ENCODE results near the gene C10orf90.
"Not testable (repeated sequence)": the region's sequence is repeated elsewhere in the genome, so short reads cannot be mapped to it uniquely, and the experiment has no call there.

Gene C10orf90

DNA sequence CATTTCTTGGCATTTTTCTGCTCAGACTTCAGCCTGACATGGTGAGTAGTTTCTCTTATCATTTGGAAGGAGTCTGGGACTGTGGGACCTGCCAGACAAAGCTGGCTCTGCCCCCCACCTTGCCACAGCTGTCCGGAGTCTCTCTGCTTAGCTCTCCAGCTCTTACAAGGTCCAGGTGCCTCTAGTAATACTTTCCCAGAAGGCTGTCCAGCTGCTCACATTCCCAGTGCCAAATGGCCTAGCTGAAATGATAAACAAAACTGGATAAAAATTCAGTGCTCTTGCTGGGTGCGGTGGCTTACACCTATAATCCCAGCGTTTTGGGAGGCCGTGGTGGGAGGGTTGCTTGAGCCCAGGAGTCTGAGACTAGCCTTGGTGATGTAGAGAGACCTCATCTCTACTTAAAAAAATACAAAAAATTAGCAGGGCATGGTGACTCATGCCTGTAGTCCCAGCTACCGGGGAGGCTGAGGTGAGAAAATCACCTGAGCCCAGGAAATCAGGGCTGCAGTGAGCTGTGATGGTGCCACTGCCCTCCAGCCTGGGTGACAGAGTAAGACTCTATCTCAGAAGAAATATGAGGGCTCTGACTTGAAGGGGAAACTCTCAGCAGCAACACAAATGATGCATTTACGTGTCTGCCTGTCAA is 86.8 kb downstream of the C10orf90 start:
- DNase-seq = no peak

DNA sequence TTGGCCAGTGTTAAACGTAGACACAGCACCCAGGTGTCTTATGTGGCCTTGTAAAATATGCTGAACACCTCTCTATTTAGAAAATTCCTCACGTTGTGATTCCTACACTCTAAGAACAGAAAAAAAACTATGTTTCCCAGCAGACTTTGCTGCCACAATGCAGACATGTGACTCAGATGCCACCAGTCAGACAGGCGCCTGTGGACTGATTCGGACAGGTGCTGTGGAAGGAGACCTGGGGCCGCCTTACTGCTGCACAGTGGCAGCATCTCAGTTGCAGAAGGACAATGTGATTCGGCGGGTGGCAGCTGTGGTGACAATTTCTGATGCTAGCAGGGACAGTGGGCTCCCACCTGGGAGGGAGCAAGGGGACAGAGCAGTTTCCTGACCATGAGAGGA is 88.8 kb downstream of the C10orf90 start:
- DNase-seq = no peak

DNA sequence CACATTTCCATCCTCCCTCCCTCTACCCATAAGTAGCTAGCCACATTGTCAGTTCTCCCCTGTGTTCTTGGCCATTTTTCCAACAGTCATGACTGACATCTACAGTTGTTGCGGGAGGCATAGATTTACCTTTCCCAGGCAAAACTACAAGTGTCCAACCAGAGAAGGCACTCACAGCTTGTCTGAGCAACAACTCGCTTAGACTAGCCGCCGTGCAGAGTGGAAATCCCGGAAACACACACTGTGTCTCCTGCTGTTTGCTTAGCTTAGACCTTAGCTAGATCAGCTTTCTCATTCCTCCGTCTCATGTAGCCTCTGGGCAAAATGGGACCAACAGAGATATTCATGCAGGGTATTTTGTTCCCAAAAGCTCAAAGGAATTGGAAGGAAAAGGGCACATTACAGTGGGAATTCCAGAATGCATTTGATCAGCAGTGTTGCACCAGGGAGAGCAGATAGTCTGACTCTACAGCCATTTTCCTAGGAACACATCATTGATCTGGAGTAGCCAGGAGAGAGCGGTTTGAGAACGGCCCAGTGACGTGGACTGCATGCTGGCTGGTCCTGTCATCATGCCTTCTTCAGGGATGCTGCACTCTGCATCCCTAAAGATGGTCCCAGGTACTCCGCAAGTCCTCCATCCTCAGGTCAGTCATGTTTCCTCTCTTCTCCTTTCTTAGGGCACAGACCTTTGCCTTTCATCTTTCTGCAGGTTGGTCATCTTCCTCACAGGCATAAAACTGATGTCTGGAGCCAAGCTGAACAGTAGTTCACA is 89.4 kb downstream of the C10orf90 start:
- no peak for DNase-seq

DNA sequence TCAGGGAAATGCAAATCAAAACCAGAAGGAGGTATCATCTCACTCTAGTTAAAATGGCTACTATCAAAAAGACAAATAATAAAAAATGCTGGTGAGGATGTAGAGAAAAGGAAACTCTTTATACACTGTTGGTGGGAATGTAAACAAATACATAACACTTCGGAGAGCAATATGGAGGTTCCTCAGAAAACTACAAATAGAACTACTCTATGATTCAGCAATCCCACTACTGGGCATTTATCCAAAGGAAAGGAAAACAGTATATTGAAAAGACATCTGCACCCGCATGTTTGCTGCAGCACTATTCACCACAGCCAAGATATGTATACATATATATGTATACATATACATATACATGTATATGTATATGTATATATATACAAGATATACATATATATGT is 94.2 kb downstream of the C10orf90 start:
- DNase-seq = no peak

DNA sequence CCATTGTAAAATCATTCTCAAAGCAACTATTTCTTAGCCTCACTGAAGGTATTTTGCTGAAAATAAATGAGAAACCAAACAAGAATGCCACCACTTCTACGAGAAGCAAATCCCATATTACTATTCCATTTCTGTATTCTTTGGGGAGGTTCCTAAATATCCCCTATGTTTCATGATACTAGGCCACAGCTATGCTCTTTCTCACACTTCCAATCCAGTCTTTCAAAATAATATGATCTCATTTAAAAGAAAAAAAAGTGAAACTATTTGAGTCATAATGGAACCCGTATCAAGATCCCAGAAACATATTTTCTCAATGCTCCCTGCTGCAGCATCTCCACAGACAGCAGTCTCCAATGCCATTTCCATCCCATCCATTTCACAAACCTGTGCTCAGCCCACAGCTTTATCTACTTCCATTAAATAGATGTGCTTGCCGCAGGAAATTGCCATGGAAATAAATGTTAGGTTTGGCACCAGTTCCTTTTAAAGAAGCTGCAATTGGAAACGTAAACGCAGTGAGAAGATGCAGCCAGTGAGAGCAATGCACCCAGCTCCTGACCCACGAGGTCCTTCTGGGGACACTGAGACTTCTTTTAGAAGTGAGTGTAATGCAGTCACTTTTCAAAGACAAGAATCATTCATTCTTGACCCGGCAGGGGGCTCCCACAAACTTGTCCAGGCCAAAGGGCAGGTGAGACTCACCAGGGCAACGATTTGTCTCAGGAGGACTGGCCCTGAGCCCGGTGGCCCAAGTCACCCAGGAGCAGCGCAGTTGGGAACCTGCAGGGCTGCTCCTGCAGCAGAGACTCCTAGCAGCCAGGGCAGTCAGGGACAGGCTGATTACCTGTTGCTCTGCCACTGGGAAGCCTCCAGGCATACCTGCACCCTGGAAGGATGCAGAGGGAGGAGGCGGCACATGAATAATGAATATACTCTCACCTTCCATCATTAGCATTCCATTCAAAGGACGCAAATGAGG is 99.6 kb downstream of the C10orf90 start:
- DNase-seq = no peak

DNA sequence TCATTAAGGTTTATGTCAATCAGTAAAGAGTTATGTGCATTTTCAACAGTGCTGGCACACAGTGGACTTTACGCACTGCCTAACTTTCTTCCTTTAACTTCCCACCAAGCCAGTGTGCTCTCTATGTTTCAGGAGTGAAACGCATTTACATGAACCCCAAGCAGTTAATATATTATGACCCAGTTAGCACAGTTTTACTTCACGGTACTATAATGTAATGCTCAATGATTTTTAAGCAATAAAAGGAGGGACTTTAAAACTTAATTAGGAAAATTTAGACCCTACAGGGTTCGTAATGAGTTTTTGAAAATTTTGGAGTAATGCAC is 100.3 kb downstream of the C10orf90 start:
- DNase-seq = no peak

DNA sequence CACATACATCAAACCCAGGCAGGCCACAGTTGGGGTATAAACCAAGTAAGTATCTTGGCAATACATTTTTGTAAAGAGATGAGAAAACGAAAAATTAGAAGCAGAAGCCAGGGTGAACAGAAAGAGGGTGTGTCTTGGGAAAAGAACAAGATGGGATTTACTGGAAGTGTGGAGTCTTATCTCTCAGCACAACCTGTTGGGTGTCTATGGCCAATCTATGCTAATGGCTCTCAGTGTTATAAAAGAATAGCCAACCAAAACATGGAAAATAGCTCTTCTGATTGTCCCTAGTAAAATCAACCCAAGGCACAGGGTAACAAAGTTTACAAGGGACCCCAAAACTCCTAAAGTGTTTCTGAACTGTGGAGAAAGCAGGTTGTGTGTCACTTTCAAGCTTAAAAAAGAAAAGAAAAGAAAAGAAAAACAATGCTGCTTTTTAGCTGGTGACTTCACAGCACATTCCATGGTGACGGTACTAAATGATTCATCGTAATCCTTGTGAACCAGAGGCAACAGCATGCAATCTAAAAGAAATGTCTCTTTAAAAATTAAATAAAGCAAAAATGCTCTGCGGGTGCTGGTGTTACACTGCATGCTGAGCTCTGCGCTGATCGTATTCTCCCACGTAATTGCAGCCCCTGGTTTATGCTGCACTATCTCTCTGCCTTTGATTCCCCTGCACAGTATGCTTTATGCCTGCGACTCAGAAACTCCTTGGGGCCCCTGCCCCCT is 100.8 kb downstream of the C10orf90 start:
- no peak for DNase-seq

DNA sequence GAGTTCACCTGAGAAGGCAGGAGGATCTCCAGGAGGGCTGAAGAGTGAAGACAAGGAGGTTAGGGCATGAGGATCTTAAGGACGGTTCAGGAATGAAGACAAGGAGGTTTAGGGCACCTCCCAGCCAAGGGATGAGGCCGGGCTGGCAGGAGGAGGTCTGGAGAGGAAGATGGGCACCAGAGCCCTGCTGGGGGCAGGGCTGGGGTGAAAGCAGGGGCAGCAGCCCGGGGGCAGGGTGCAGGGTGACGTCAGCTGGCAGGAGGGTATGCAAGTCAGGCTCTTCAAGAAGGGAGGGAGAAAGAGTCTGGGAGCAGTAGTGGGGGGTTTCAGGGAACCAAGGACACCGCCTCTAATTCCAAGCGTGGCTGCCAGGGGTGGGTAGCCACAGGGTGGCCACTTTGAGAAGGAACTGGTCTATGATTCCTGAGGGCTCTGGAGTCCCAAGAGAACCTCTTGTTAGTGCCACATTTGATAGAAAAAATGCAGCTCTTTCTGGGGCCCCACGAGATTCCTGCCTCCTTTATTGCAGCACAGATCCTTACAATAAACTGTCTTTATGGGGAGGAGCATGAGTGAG is 101.6 kb downstream of the C10orf90 start:
- DNase-seq = no peak

DNA sequence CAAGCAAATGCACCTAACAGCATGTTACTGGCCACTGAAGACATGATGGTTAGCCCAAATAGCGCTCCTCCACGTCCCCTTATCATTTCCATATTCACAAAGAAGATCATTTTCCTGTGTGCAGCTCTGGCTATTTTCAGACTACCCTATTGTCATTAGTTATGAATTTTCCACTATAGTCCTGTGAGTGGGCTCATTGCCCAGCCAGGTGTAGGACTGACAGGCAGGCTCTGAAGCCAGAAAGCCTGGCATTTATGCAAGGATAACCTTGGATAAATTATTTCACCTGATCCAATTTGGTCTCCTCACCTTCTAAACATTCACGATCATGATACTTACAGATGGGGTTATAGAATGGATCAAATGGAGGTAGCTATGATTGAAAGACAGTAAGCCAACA is 104.6 kb downstream of the C10orf90 start:
- no peak for DNase-seq

DNA sequence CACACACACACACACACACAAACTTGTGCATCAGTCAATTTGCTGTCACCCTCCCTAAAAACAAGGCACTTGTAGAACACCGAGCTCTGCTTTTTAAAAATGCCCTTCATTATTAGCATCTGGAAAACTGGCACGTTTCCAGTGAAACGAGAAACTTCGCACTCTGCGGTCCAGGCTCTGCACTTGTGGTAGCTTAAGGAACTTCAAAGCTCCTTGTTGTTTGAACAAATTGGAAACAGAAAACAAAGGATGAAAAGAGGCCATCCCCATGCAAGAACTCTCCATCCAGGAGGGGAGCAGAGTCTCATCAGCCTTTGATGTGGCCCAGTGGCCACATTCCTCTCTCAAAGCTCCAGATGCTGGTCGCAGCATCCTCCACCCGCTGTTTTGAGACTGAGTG is 105.1 kb downstream of the C10orf90 start:
- DNase-seq = no peak

DNA sequence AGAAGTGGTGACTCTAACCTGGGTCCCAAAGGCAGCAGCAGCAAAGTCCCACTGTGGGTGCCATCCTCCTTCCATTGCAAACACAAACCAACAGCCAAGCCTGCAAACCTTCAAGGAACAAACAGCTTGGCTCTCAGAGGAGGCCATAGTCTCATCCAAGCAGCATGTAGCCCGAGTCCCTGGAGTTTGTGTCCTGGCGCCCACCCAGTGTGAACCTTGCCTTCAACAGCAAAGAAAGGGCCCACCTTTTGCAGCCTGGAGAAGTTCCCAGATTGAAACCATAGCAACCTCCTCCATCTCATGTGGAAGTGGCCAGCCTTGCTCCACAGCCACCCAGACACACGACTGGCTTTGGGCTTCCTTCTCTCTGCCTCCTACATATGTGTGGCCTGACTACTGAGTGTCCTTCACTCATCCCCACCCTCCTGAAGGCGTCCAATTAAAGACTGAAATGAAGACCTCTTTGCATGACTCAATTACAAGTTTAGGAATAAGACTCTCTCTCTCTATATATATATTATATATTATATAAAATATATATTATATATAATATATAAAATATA is 106.1 kb downstream of the C10orf90 start:
- no peak for DNase-seq

DNA sequence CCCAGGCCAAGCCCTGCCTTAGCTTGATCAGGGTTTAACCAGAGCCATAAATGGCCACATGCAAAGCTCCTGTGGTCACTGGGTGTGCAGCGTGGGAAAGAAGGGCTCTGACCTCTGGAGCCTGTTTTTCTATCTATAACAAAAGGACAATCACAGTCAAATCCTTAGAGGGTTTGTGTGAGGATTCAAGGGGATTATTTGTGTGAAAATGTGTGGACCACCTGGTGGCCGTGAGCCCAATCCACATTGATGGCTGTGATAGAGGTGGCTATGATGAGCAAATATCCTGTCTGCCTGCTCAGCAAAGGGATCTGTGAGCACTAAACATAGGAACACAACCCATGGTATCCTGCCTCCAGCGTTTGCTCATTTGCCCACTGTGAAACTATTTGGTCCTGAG is 107.1 kb downstream of the C10orf90 start:
- DNase-seq = no peak

DNA sequence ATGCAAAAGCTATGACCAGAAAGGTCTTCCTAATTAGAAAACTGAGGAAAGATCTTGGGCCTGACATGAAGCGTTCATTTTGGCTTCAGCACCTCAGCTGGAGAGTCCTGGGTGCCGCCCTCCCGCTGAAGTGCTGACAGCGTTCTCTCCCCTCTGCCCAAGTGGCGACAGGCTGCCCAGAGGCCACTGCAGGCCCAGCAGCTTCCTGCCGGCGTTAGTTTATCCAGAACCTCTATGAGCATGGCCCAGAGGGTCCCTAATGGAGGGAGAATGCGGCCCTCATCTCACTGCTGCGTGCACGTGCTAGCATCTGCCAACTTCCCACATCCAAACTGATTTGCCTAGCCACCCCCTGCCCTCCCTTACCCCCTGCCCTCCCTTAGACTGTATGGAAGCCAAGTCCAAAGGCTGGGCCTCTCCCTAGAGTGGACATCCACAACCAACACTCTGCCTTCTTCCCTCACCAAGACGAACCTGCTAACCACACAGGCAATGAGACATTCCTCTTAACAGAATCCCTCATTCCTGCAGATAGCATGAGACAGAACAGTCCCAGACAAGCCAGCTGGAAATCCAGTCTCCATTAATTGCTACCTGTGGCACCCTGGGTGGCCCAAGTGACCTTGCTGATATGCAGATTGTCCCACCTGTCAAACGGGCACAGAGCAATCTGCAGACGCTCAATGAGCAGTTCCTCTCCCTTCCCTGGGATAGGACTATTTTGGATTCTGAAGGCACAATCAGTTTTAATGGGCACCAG is 108.4 kb downstream of the C10orf90 start:
- no peak for DNase-seq

DNA sequence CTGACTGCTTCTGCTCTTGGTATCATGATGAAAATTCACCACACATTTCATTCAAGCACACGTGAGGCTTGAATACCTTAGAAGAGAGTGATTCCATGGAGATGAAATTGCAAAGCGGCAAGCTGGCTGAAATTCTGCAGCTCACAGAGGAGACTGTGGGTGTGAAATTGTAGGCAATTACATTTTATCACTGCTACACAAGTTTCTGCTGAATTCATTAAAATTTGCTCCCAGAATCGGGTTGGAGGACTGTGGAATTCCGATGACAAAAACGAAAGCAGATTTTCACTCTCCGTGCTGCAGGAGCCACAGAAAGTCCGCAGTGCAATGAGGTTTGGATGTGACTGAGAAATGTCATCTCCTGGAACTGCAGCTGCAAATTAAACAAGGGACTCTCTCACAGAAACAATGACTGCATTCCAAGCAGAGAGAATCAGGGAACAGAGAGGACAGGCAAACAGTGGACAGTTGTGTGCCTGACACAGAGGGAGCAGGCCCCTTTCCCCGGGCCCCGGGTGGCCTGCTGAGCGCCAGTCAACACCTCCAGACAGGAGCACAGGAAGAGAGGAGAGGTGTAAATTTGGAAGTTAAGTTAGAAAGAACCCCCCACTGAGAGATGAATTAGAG is 109.1 kb downstream of the C10orf90 start:
- DNase-seq = no peak

DNA sequence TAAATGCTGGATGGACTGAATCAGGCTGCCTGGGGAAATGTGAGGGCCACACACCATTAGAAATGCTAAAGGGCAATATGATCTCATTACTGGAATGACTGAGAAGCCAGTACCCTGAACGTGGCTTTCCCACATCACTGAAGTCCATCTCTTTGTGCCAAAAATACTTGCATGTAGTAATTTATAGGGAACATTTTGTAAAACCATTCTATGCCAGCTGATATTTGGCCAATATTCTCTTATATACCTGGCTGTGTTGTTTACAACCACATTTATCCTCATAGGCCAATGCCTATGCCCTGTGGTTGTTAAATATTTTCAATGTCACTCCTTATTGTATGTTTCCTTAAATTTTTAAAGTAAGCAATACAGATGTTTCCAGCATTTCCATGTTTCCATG is 111.6 kb downstream of the C10orf90 start:
- no peak for DNase-seq

DNA sequence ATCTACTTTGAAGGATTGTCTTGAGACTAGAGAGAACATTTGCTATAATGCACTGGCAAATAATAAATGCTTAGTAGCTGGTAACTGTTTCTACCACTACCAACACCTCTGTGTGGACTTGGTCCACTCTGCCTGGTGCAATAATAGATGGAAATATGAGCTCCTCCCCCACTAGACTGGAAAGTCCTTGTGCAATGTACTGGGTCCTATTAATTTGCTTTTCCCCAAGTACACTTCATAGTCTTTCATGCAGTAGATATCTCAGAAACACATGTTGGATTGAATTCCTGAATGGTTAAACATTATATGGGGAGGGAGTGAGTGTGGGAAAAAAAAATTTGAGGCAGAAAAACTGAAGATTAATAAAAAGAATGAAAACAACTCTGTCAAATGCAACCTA is 119.3 kb downstream of the C10orf90 start:
- no peak for DNase-seq

DNA sequence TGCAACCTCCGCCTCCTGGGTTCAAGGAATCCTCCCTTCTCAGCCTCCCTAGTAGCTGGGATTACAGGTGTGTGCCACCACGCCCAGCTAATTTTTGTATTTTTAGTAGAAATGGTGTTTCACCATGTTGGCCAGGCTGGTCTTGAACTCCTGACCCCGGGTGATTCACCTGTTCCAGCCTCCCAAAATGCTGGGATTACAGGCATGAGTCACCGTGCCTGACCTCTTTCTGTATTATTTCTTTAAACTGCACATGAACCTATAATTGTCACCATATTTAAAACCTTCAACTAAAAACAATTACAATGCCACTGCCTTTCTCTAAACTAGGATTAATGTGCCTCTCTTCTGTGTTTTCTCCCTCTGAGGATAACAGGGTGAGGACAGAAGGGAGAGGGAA is 119.9 kb downstream of the C10orf90 start:
- DNase-seq = not testable (repeated sequence)

DNA sequence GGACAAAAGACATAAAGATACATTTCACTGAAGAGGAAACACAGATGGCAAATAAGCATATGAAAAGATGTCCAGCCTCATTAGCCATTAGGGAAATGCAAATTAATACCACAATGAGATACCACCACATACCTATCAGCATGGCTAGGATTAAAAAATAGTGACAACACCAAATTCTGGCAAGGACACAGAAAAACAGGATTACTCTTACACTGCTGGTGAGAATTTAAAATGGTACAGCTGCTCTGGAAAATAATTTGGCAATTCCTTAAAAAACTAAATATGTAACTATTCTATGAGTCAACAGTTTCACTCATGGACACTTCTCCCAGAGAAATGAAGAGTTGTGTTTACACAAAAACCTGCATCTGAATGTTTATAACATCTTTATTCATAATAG is 121.1 kb downstream of the C10orf90 start:
- DNase-seq = no peak

DNA sequence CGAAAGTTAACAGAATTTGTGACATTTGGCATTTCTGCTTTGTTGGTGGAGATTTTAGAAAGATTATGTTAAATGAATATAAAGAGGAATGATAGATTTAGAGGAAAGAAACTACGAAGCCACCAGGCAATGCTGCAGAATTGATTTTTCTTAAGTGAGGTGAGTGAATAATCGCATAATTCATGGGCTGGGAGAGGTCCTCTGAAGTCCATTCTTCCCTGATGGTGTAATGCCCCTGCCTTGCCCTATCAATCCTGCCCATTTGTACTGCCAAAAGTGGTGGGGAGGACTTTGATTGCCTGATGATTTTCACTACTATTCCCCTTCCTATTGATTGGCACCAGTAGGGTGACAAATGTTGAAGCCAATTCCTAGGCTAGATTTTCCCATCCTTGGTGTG is 125.9 kb downstream of the C10orf90 start:
- DNase-seq = no peak

DNA sequence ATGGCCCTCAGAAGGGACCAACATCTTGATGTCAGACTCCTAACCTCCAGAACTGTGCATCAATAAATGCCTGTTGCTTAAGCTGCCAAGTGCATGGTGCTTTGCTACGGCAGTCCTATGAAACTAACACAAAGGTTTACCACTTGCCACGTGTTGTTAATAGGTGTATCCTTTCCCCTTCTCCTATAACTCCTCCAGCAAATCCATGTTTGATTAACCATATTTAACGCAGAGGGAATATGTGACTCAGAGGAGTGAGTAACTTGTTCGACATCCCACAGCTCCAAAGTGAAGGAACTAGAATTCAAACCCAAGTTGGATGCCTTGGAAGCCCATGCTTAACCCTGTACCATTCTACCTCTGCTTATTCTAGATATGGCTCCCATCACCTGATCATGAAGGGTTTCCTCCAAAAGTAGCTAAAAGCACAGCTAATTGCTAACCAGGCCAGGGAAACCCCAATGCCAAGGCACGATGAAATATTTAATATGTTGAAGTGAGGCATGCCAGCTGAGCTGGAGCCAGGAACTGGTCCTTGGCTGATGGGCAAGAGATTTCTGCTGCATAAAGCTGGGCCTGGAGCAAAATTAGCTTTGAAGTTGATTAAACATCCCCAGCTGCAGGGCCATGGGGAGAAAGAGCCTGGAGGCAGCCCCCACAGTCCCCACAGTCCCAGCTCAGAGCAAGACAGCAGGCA is 131.9 kb downstream of the C10orf90 start:
- no peak for DNase-seq
